Keratinocyte (primary cell): ENCODE results near the gene ZGPAT.

Experiments used
- EZH2 ChIP-seq: IDR thresholded peaks from one replicate; pipeline ENCODE4 v1.6.1; 2012; ENCODE audit warnings: inconsistent platforms, mild to moderate bottlenecking, low read length, moderate library complexity
- TF ChIP-seq, protein P1 (sequence below), 3 experiments: IDR thresholded peaks in 1 of 3; conservative IDR thresholded peaks in 1 of 3; optimal IDR thresholded peaks in 1 of 3; 2 replicates in 2 of 3; 3 replicates in 1 of 3; pipeline versions ENCODE3 to v1.5.1; 2011; ENCODE audit warnings: low read length in 3 of 3, mild to moderate bottlenecking in 3 of 3, moderate library complexity in 2 of 3, control low read depth in 1 of 3, inconsistent platforms in 1 of 3; ENCODE audit not compliant: insufficient read depth in 2 of 3; ENCODE audit errors: extremely low read depth in 1 of 3

DNA sequence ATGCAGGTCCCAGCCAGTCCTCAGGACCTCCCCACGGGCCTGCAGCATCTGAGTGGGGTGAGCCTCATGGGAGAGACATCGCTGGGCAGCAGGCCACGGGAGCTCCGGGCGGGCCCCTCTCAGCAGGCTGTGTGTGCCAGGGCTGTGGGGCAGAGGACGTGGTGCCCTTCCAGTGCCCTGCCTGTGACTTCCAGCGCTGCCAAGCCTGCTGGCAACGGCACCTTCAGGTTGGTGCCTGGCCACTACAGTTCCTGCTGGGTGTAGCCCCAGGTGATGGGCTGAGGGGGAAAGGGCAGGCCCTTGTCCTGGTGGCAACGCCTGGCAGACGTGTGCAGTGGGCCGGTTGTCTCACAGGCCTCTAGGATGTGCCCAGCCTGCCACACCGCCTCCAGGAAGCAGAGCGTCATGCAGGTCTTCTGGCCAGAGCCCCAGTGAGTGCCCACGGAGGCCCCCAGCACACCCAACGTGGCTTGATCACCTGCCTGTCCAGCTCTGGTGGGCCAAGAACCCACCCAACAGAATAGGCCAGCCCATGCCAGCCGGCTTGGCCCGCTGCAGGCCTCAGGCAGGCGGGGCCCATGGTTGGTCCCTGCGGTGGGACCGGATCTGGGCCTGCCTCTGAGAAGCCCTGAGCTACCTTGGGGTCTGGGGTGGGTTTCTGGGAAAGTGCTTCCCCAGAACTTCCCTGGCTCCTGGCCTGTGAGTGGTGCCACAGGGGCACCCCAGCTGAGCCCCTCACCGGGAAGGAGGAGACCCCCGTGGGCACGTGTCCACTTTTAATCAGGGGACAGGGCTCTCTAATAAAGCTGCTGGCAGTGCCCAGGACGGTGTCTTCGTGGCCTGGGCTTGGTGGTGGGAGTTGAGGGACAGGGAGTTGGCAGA lies 12.2 kb upstream of the ZGPAT start:
- TF ChIP-seq, protein P1, sequence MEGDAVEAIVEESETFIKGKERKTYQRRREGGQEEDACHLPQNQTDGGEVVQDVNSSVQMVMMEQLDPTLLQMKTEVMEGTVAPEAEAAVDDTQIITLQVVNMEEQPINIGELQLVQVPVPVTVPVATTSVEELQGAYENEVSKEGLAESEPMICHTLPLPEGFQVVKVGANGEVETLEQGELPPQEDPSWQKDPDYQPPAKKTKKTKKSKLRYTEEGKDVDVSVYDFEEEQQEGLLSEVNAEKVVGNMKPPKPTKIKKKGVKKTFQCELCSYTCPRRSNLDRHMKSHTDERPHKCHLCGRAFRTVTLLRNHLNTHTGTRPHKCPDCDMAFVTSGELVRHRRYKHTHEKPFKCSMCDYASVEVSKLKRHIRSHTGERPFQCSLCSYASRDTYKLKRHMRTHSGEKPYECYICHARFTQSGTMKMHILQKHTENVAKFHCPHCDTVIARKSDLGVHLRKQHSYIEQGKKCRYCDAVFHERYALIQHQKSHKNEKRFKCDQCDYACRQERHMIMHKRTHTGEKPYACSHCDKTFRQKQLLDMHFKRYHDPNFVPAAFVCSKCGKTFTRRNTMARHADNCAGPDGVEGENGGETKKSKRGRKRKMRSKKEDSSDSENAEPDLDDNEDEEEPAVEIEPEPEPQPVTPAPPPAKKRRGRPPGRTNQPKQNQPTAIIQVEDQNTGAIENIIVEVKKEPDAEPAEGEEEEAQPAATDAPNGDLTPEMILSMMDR (optimal IDR thresholded peaks at IDR 0.05 in 1 of 3, IDR thresholded peaks at IDR 0.05 in 1 of 3, conservative IDR thresholded peaks at IDR 0.05 in 1 of 3; ENCODE audit: extremely low read depth in 1 of 3, insufficient read depth in 2 of 3, low read length in 3 of 3) = no peak
- no peak for TF ChIP-seq EZH2
